A204.1 (cell line): ENCODE measurements around the gene GALNT7.
A peak's percentile ranks its signal among the peaks of the same experiment; 100 is the strongest.
"Not testable (repeated sequence)": the region's sequence is repeated elsewhere in the genome, so short reads cannot be mapped to it uniquely, and the experiment has no call there.

Experiments used
- FAIRE-seq: peaks from 2 replicates; lab custom pipeline; 2012; peaks lifted over from hg19 to GRCh38; lab: Jason Lieb, UNC

Gene GALNT7

DNA sequence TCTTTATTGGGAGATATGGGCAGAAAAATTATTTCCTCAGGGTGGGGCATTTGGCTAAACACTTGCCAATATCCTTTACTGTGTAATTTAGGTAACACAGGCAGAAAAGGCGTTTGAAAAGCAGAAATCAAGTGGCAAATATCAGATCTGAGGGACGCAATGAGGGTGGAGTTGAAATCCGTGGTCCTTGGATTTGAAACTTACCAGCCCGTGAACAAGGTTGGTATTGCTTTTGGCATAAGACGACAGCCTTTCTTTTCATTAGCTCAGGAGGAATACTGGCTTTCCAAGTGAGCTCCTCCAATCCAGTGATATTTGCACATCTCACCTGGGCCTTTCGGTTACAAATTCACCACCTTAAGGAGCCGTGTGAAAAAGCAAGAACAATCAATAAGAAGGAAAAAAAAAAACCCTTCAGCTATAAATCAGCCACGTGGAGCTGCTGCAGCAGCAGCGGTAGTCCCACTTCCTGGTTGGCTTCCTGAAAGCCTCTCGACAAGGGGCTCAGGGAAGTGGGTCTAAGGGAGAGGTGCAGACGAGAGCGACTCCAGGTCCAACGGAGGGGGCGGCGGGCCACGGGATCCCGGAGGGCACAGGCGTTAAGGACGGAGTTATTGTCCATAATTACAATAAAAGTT is 734 bp upstream of the GALNT7 start:
- FAIRE-seq, result no peak

DNA sequence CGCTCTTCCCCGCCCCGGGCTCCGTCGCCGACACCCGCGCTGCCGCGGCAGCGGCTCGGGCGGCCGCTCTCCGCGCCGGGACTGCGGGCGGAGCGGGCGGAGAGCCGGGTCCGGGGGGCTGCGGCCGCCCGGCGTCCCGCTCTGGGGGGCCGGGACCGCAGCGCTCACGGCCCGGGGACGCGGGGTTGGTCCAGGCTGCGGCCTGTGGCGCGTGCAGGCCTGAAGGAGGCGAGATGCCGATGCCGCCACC is 492 bp downstream of the GALNT7 start:
- FAIRE-seq, result no peak

DNA sequence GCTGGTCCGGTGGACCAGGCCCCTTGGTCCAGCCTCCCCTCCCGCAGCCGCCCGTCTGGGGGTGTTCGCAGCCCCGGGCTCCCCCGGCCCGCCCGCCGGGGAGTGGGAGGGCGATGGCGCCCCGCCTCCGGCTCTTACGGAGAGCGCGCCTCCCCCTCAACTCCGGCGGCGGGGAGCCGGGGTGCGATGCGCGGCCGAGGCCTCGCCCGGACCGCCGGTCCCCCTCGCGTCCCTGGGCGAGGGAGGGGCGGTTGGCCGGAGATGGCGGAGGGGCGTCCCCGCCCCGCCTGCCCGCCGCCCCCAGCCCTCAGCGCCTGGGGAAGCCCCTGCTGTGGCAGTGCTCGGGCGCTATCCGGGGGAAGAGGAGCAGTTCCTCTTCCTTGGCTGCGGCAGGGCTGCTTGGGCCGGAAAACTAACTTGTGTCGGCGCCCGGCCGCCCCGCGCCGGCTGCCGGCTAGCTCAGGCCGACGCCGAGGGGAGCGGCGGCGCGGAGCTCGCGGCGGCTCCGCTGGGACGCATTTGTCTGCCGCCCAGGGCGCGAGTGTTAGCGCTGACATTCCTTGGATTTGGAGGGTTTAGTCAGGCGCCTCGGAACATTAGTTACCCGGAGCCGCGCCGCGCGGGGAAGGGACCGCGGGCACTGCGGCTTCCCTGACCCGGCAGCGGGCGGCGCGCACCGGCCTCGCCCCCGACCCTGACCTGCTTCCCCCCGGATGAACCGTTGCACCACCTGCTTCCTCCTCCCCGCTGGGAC is 994 bp downstream of the GALNT7 start:
- no peak for FAIRE-seq

DNA sequence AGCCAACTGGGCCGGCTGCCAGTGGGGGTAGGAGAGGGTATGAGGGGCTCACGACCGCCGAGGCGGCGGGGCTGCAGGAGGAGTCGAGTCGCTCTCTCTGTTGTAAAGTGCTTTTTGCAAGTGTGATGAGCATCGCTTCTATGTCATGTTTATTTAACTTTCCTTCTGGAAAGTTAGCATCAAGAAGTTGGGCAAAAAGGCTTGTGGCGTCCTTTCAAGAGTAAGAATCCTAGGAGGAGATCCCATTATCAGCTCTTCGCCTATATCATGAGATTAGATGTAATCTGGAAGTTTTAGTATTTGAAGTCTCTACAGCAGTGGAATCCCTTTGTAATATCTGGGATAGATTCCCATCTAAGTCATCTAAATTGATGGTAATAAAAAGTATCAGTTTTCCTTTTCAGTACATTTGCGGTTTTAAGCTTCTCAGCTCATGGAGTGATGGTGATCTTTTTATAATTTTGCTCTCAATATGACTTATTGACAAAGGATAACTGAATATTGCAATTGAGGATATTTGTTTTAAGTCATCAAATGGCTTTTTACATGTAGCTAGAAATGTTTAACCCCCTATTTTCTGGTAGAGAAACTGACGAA is 1.7 kb downstream of the GALNT7 start:
- no peak for FAIRE-seq

DNA sequence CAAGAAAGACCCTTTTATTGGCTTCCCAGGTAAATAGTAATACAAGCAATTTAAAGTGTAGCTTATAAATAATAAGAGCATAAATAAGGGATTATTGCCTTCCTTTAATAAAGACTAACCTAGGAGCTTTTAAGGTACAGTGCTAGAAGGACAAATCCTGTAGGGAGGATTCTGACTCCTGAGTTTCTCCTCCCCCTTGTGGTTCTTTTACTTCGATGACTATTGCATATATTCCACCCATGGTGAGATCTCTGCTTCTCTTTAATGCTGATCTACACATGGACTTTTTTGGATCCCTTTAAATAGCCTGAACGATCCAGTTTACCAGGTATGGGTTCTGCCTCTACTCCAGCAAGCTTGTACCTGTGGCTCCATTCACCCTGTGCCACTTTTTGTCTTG is 2.5 kb downstream of the GALNT7 start:
- no peak for FAIRE-seq

DNA sequence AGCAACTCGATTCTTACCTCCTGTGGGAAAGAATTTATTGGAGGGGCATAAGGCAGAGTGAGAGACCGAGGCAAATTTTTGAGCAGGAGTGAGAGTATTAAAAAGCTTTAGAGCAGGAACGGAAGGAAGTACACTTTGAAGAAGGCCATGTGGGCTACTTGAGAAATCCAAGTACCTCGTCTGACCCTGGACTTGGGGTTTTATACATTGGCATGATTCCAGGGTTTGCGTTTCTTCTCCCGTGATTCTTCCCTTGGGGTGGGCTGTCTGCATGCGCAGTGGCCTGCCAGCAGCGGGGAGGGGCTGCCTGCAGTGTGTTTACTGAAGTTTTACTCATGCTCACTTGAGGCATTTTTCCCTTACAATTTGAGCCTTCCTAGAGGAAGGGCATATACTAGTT is 3.4 kb downstream of the GALNT7 start:
- FAIRE-seq, result no peak

DNA sequence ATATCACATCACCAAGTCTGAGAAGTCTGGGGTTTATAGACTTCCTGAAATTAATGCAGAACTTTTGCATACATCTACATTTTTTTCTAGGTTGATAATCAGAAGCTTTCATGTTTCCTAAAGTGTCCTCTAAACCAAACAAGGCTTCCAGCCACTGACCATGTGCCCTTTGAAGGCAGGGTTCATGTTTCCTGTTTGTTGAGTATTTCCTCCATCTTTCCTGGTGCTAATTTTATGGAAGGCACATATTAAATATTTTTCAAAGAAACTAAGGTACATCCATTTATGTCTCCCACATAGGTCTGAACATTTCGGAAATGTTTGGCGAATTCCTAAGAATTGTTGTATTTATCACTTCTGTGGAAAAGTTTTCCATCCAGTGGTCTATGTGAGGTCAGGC is 5.6 kb downstream of the GALNT7 start:
- FAIRE-seq, result no peak

DNA sequence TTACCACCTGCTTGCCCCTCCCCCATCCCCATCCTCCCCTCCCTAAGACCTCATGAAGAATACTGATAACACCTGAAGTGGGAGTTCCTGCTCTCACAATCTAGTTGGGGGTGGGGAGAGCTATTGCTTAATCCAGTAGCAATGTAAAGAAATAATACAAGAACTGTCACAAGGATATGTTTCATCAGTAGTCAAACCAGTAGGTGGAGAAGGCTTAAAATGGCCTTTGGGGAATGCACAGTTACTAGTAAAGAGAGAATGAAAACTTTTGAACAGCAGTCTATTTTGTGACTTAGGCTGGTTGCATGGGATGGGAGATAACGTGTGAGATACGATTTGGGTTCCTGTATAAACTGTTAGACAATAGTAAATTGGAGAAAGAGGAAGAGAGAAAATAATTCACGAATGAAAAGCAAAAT is 6.0 kb downstream of the GALNT7 start:
- no peak for FAIRE-seq

DNA sequence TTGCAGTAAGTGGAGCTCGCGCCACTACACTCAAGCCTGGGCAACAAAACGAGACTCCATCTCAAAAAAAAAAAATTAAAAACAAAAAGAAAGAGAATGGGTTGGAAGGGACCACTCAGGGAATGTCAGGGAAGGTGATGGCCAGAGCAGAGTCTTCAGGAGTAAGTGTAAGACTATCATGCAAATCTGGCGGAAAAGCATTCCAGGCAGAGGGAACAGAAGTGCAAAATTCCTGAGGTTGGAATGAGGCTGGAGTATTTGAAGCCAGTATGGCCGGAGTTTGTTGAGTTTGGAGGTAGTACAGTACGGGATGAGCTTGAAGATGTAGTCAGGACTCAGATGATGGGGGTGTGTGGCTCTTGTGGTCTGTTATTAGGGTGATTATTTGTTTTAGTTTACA is 7.4 kb downstream of the GALNT7 start:
- FAIRE-seq, result no peak

DNA sequence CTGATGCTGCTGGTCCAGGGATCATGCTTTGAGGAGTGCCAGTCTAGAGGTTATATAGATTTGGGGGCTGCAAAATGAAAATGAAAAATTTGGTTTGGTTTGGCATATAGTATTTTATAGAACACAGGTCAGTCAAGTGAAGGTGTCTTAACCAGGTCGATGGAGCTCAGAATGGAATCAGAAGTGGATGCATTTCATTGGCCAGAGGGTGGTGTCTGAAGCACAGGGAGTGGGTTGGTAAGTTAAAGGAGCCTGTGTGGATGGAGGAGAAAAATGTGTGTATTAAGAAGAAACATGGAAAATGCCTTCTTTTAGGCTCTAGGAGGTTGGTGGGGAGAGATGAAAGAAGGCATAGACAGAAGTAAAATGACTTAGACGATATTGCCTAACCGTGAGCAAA is 8.6 kb downstream of the GALNT7 start:
- FAIRE-seq, result no peak

DNA sequence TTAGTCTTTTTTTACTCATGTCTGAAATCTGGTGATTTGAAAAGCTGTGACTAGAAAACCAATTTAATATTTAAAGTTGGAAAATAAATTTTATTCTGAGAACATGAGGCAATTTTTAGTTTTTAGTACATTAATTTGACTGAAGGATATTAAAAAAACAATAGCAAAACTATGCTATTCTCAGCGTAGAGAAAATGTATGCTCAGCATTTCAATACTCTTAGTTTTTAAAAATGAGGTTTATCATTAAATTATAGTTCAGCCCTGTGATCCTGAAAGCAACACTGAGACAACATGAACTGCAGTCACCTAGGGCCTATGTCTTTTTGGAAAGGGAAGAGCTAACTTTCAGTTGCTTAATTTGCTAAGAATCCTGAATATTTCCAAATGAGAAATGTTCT is 9.5 kb downstream of the GALNT7 start:
- FAIRE-seq, result peak; percentile 19

DNA sequence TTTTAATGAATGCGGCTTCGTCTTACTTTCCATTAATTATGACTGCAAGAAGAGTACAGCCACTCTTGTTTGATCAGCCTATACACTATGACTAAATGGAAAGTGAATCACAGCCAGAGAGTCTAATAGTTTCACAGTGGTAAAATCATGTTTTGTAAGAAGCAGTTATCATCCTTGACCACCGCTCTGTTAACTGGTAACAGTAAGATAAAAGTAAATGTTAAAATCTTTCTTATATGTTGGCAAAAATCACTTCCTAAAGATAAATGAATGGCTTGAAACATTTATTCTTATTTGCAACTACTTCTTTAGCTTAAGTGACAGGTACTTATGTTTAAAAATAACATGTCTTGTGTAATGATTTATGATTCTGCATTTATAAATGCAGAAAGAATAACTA is 13.2 kb downstream of the GALNT7 start:
- FAIRE-seq, result peak; percentile 70

DNA sequence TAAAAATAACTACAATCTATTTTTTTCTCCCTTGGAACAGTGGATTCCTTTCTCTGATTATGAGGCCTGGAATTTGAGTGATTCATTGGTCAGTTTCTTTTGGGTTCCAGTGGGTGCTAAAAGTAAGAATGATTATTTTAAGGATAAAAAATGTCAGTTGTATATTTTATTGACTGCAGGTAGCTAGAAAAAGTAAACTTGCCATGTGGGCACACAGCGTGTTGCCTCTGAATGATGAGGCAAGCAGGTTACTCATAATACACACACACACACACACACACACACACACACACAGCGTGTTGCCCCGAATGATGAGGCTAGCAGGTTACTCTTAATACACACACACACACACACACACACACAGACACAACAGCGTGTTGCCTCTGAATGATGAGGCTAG is 13.8 kb downstream of the GALNT7 start:
- FAIRE-seq, result no peak

DNA sequence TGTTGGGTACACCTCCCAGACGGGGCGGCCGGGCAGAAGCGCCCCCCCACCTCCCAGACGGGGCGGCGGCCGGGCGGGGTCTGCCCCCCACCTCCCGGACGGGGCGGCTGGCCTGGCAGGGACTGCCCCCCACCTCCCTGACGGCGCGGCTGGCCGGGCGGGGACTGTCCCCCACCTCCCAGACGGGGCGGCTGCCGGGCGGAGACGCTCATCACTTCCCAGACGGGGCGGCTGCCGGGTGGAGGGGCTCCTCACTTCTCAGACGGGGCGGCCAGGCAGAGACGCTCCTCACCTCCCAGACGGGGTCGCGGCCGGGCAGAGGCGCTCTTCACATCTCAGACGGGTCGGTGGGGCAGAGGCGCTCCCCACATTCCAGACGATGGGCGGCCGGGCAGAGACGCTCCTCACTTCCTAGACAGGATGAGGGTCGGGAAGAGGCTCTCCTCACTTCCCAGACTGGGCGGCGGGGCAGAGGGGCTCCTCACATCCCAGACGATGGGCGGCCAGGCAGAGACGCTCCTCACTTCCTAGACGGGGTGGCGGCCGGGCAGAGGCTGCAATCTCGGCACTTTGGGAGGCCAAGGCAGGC is 15.1 kb downstream of the GALNT7 start:
- not testable (repeated sequence) for FAIRE-seq

DNA sequence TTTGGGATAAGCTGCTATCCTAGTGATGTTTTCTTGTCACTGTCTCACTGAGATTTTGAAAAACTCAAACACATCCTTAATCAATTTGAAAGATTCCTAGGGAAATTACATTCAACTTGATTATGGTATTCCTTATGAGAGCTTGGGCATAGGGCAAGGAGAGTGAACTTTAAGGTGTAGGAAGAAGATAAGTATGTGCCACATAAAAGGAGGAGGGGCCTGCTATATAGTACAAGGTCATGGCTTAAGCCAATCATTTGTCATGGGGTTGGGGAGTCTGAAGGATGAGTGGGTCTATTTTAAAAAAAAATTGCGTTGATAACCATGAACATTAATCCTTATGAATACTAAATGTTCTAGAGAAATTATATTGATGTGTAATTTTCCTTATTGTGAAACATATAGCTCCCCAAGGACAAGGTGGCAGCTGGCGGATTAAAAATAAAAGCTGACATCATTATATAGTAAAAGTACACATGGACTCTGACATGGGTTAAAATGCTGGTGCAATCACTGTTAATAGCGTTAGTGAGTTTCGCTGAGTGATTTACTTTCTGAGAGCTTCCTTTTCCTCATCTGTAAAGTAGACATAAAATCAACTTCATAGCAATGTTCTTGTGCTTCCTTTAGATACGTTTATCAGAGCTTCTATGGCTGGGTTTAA is 17.4 kb downstream of the GALNT7 start:
- no peak for FAIRE-seq

DNA sequence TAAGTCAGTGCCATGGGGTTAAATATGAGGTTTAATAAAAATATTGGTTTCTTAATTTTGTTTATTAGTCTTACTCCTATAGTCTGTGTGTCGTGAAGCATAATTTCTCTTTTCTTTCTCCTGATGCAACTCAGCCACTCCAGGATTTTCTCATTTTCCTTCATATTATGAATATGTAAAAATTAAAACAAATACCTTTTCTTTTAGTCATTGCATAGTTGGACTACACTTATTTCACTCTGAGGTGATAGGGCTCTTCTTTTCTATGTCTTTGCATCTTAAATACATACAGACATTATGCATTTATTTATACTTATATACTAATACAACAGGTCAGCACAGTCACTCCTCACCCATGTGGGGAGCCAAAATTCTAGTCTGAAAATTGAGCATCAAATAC is 19.1 kb downstream of the GALNT7 start:
- no peak for FAIRE-seq

DNA sequence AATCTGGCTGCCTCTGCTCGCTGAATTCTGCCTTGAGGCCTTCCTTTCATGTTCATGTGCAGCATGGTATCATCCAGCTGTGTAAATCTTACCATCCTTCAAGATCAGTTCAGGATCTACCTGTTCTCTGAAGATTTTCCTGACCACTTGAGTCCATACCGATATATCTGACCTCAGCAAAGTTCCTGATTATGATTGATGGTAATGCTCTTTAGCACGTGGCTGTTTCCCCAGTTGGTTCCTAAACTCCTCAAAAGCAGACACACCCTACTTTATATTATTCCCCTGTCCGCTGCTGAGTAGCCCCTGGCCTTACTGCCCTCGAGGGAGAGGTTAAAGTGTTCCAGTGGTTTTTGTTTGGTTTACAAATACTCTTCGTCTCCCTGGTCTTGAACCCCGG is 20.0 kb downstream of the GALNT7 start:
- no peak for FAIRE-seq

DNA sequence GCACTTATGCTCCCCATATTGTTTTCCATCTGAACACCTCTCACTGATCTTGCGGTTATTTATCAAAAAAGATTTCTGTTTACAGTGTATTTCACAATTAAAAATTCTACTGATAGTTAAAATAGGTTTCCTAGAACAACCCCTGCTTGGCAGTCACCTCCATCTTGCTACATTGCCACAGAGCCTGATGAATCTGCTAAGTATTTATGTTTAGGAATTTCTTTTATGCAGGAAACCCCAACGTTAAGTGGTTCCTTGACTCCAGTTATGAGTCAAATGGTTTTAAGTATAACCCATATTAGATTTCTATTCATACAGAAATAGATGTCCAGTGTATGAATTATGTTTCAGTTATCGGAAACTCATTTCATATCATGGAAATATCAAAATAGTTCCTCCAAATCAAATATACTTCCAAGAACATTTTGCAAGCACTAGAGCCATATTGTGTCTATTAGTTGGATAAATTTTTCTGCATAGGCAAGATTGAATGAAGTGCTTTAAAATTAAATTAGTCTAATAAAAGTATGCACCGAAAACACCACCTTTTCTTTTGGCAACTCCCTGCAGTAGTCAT is 20.6 kb downstream of the GALNT7 start:
- FAIRE-seq, result no peak

DNA sequence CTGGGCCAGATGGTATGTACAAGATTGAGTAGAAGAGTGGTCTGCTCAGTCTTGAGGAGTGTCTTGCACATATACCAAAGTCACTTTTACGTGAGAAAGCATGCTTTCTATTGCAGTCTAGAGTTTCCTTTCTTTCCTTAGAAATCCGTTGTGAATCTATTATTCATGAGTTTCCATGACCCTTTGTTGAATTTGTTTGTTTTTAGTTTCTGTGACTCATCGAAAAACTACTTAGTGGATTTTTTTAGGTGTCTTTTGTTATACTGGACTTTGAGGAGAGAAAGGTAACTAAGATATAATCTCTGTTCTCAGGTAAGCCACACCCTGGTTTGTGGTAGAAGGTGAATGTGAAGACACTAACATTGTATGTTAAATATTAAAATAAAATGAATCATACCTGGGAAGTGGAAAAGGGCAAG is 23.0 kb downstream of the GALNT7 start:
- FAIRE-seq, result no peak

DNA sequence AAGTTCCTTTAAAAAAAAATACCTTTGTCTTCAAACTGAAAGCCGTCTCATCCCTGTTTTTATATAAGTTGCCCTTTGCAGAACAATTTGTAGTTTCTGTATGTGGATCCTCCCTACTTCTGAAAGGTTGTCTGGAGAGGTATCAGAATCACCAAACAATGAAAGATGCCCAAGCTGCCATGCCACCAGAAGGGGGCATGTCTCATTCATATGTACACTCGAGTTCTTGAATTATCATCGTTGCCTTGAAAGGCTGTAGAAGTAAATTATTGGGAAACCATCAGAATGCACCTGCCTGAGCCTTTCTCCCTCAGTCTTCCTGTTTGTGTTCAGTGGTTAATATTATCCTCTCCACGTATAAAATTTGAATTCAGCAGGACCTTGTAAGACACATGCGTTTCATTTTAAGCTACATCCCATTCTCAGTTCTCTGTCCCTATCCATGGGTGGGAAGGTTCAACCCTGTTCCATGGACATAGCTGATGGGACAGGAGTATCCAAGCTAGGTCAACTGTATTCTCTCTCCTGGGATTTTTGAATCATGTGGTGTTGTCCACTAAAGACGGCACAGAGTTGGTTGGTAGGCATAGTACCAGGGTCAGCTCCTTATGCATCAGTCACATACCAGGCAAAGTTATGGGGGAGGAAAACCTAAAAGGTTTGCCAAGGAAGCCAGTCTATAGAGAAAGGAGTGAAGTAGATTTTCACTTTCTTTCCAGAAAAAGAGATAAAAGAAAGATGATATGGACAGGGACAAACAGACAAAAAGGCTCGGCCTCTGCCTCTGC is 24.0 kb downstream of the GALNT7 start:
- FAIRE-seq, result no peak

DNA sequence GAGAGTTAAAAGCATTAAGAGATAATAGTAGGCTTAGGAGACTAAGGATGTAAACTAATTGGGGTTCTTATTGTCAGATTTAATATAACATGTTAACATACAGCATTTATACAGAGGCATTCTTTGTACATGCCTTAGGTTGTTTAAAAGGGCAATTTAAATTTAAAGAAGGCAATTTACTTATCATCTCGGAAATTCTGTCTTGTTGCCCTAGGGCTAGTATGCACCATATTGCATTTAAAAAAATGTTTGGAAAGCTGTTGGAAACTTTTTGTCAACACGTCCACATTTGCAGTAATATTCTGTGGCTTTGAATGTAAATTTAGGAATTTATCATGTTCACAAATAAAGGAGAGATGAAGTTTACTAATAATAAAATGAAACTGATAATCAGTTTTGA is 25.5 kb downstream of the GALNT7 start:
- no peak for FAIRE-seq

DNA sequence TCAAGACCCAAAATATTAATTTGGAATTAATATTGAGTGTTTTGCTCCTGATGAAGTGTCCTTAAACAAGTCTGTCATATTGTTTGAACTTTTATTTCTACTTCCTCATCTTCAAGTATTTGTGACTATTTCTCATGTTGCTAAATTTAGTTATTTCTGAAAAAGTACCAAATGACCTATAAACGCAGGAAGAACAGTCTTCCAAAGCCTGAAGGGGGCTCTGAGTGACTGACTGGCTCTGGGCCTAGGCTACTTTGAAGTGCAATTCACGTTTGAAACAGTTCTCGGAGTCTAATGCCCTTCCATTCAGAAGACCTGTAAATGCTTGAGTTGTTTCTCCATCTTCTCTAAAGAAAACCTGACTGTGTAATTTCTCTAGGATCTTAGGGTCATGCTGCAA is 26.5 kb downstream of the GALNT7 start:
- no peak for FAIRE-seq
